HG03442 (cell line): ENCODE results near the gene S1PR3.

Experiments
- ATAC-seq: cut with Tn5 transposase; IDR thresholded peaks from one replicate; pipeline ENCODE4 v1.9.1; 2021; ENCODE audit warnings: mild to moderate bottlenecking, moderate library complexity; ENCODE audit not compliant: unreplicated experiment

Gene S1PR3

DNA sequence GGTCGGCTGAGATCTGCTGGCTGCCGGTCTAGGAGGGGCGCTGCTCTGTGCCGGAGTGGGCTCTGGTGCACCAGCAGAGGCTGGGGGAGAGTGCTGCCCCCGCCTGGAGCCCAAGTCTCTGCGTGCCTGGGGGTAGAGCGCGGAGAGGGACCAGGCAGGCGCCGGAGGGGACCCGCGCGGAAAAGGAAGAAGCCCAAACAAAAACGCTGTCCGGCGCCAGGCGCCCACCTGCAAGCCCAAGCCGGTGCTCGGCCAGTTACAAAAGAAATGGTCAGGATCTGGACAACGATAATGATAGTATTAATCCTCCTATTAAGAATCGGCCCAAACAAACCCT lies 571 bp upstream of the S1PR3 start:
- no peak for ATAC-seq

DNA sequence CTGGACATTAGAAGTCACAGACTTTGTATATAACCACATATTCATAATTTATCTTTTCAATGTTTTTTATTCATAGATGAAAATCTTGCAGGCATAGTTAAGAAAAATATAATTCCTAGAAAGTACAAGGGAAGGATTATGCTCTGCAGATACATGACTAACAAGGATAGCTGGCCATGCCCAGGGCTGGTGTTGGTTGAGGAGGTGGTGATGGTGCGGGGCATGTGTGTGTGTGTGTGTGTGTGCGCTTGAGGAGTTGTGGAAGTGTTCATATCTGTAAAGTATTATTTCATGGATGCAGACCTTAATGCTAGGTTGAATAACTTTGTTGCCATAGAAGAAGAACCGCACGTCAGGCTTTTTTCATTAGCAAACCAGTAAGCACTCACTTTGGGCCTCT lies 1.3 kb downstream of the S1PR3 start:
- ATAC-seq: no peak

GRCh38 chr9:88993327-88993726 lies 2.1 kb downstream of the S1PR3 start:
- ATAC-seq: no peak

DNA sequence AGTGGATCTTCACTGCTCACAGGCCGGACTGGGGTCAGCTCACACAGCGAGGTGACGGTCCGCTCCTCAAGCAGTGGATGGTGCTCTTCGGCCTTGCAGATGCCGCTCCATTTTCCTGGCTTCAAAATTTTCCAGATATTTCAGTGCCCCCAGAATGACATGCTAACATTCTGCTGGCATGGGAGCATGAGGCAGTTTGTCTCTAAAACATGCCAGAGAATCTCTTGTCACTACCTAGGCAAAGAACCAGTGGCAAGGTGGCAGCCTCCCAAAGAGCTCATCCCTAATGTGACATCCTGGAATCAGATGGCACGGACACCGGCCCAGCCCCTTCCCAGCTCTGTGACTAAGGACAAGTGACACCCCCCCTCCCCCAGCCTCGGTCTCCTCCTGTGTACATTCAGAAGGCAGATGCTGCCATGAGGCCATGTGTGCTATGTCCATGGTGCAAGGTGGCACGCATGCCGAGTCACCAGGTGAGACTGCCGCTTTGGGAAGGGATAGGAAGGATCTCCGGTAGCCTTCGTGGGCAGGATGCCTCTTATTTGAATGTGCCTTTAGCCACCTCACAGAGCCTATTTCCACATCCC lies 2.7 kb downstream of the S1PR3 start:
- ATAC-seq: no peak

GRCh38 chr9:88994469-88995199 lies 3.4 kb downstream of the S1PR3 start:
- no peak for ATAC-seq

GRCh38 chr9:88995200-88995577 lies 3.9 kb downstream of the S1PR3 start:
- ATAC-seq: no peak

GRCh38 chr9:88995627-88996026 lies 4.4 kb downstream of the S1PR3 start:
- no peak for ATAC-seq

DNA sequence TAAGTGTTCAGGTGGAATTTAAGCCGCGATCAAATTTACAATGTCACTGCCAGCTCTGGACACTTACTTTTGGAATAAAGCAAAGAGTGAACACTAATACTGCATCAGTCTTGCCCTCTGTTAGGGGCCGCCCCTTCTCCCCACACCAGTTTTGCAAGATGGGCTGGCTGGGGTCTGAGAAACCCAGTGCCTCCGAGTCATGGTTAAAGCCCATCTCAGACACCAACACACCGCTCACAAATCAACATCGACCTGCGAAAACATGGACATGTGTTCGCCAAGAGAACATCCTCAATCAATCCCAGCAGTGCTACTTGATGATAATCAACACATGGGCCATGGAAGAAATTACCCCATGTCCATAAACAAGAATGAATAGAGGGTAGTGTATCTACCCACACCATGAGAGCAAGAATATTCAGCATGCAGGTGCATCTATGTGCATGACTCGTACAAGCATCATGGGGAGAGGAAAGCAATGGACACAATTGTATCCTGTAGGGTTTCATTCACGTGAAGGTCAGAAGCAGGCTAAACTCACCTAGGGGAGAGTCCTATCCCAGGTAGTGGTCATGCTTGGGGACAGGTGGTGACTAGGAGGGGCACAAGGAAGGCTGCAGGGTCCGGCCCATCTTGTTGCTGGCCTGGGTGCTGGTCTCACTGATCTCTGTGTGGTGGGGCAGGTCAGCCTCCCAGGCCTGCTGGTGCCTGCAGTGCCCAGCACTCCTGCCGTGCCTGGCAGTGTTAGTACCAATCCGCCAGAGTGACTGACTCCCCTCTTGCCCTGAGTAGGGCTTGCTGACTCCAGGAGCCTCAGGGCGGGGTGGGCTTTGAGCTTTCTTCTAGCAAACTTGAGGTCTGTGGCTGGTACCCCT lies 5.0 kb downstream of the S1PR3 start:
- no peak for ATAC-seq

DNA sequence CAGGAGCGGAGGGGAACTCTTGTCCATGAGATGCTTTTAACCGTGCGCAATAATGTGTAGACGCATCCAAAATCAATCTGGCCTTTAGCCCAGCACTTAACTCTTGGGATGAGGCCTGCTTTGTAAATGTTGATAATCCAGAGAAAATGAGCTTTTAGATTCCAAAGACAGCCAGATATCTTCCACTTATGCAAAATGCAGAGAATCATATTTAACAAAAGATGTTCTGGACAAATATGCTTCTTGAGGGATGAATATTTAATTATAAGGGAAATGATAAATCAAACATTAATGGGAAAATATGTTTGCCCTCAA lies 5.6 kb downstream of the S1PR3 start:
- no peak for ATAC-seq

DNA sequence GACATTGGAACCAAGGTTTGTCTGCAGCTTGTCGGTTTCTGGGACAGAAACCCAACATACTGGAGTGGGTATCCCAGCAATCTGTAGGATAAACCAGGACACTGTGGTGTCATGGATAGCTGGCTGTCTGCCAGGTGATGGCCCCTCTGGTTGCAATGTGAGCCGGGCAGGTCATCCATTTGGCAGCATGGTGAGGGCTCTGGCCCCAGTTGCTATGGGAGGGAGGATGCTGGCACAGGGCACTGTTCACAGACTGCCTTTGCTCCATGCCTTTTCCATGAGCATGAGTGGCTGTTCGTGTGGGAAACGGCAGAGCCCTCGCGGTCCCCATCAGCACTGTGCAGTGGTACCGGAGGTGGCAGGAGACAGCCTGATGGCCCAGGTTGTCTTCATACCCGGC lies 6.4 kb downstream of the S1PR3 start:
- no peak for ATAC-seq

DNA sequence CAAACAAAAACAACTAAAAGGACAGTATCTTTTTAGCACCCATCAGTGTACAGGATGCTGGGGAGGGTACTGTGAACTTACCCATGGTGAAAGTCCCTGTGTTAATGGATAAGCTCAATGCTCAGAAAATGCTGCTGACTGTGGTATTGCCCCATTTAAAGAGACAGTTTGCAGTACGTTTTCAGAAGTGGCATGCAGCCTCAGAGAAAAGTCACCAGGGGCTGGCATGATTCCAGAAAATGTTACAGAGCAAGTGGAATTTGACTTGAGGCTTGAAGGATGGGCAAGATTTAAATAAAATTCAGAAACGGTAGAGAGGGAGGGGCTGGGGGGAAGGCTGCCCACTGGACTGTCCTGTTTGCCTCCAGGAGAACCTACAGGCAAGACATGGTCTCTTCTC lies 7.2 kb downstream of the S1PR3 start:
- ATAC-seq: no peak

DNA sequence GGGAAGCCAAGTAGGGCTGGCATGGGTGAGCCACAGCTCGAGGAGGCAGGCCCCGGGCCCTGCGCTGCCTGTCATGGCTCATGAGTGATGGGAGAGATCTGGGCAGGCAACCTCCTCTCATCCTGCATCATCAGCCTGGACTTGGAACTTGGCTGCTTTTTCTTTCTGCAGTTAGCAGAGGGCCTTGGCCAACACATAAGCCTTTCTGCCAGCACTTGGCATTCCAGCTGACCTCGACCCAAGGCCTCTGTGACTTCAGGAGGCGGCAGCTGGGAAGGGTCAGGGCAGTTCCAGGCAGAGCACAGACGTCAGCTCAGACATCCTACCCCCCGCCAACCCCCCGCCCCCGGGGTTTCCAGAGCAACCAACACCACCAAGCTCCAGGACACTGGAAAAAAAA lies 7.6 kb downstream of the S1PR3 start:
- ATAC-seq: no peak

DNA sequence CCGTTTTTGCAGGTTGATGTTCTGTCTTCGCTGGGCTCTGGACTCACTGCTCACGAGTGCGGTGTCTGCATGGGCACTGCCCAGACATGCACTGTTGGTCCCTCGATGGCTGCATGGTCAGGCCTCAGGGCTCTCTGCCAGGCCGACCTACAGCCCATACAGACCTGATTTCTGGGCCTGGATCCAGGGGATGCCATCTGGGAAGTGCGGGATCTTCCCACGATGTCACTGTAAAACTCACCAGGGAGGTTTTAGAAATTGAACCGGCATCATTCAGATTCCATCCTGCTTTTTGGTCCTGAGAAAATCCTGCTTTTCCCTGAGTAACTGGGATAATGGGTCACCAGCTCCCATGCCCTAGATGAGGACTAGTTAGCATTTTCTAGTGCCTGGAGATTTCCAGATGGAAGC lies 9.1 kb downstream of the S1PR3 start:
- no peak for ATAC-seq

DNA sequence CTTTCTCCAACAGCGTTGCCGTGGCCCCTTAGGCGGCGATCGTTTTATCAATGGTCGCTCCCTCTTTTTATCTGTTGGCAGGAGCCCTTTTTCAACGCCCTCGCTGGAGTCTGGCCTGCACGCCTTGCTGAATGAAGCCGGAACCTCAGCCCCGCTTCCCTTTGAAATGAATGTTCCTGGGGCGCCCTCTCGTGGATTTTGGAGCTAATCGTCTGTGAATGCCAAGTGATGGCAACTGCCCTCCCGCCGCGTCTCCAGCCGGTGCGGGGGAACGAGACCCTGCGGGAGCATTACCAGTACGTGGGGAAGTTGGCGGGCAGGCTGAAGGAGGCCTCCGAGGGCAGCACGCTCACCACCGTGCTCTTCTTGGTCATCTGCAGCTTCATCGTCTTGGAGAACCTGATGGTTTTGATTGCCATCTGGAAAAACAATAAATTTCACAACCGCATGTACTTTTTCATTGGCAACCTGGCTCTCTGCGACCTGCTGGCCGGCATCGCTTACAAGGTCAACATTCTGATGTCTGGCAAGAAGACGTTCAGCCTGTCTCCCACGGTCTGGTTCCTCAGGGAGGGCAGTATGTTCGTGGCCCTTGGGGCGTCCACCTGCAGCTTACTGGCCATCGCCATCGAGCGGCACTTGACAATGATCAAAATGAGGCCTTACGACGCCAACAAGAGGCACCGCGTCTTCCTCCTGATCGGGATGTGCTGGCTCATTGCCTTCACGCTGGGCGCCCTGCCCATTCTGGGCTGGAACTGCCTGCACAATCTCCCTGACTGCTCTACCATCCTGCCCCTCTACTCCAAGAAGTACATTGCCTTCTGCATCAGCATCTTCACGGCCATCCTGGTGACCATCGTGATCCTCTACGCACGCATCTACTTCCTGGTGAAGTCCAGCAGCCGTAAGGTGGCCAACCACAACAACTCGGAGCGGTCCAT lies 10.0 kb downstream of the S1PR3 start:
- no peak for ATAC-seq

DNA sequence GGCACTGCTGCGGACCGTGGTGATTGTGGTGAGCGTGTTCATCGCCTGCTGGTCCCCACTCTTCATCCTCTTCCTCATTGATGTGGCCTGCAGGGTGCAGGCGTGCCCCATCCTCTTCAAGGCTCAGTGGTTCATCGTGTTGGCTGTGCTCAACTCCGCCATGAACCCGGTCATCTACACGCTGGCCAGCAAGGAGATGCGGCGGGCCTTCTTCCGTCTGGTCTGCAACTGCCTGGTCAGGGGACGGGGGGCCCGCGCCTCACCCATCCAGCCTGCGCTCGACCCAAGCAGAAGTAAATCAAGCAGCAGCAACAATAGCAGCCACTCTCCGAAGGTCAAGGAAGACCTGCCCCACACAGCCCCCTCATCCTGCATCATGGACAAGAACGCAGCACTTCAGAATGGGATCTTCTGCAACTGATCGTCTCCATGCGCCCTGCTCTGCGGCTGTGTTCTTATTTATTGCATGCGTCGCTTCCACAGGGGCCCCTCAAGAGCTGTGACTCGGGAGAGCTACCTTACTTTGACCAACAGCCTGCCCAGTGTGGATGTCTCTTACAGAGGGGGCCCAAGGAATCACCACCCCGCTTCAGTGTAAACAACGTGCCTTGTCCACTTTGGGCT lies 10.8 kb downstream of the S1PR3 start:
- no peak for ATAC-seq

- ATAC-seq: no peak
Observed at GRCh38 chr9:89002987-89003386, 11.7 kb downstream of the S1PR3 start.

GRCh38 chr9:89005323-89005722 lies 14.1 kb downstream of the S1PR3 start:
- no peak for ATAC-seq

DNA sequence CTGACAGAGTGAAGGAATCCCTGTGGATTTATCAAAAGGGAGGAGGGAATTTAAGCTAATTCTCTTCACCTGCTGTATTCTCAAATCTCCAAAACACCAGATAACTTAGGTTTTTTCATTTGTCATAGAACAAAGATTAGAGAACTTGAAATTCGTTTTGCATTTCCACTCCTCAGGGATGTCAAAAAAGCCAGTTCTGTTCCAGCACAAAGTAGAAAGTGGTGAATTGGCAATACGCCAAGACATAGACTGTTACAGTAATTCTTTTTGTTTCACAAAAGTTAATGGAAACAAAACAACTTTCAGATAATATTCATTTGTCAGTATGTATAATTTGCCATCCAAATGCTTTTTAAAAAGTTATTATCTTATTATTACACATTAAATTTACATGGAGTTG lies 15.0 kb downstream of the S1PR3 start:
- ATAC-seq: no peak

GRCh38 chr9:89006996-89007967 lies 16.0 kb downstream of the S1PR3 start:
- ATAC-seq: no peak
